GM23338 (cell line): ENCODE data around the gene MYO15B. TPM values are rescaled to one million over a fixed set of nuclear protein-coding genes. Genes with fewer than 3 reads are reported as not detected.

Source experiments
- ATAC-seq: fragments of 200-7000 bp; cut with Tn5 transposase; 3 replicates; pipeline ENCODE4 v1.9.1; 2020
- DNase-seq: peaks from one replicate; pipeline ENCODE4 v3.0.0-alpha.2; 2015; ENCODE audit warnings: low spot score
- H2AFZ ChIP-seq: fragments of 200-600 bp; sonication (generic); 2 replicates; pipeline ENCODE4 v1.8.0; 2016; ENCODE audit warnings: antibody characterized with exemption, mild to moderate bottlenecking, moderate library complexity
- H3F3A ChIP-seq: fragments of 200-600 bp; sonication (generic); replicated peaks from 2 replicates; pipeline ENCODE4 v1.8.0; 2017; ENCODE audit warnings: antibody characterized with exemption, mixed run types, low read depth
- H3K27ac ChIP-seq: fragments of 200-600 bp; sonication (generic); 2 replicates; pipeline ENCODE4 v1.6.1; 2016; ENCODE audit warnings: low read depth
- H3K27me3 ChIP-seq: fragments of 200-600 bp; sonication (generic); 2 replicates; pipeline ENCODE4 v1.8.0; 2016; ENCODE audit warnings: mild to moderate bottlenecking, mixed run types, moderate library complexity; ENCODE audit not compliant: insufficient read depth
- H3K36me3 ChIP-seq: fragments of 200-600 bp; sonication (generic); 2 replicates; pipeline ENCODE4 v1.8.0; 2016; ENCODE audit warnings: mild to moderate bottlenecking; ENCODE audit not compliant: insufficient read depth
- H3K4me1 ChIP-seq: fragments of 200-600 bp; sonication (generic); 2 replicates; pipeline ENCODE4 v1.8.0; 2016; ENCODE audit warnings: mild to moderate bottlenecking, moderate library complexity; ENCODE audit not compliant: insufficient read depth
- H3K4me2 ChIP-seq: fragments of 200-600 bp; sonication (generic); 2 replicates; pipeline ENCODE4 v1.7.1; 2017; ENCODE audit warnings: mixed run types
- H3K4me3 ChIP-seq: fragments of 200-600 bp; sonication (generic); 2 replicates; pipeline ENCODE4 v1.6.1; 2016; ENCODE audit warnings: mixed run types
- H3K79me2 ChIP-seq: fragments of 200-600 bp; sonication (generic); replicated peaks from 2 replicates; pipeline ENCODE4 v1.8.0; 2017; ENCODE audit warnings: mild to moderate bottlenecking; ENCODE audit not compliant: insufficient read depth
- H3K9me2 ChIP-seq: fragments of 200-600 bp; sonication (generic); 2 replicates; pipeline ENCODE4 v1.8.0; 2017; ENCODE audit not compliant: insufficient read depth
- H4K20me1 ChIP-seq: fragments of 200-600 bp; sonication (generic); replicated peaks from 2 replicates; pipeline ENCODE4 v1.8.0; 2017; ENCODE audit warnings: mild to moderate bottlenecking; ENCODE audit not compliant: insufficient read depth
- H3K27ac Mint-ChIP-seq: 2 replicates; pipeline ENCODE4 v1.8.0; 2020; ENCODE audit warnings: inconsistent platforms, mild to moderate bottlenecking, moderate library complexity, mixed read lengths
- H3K27me3 Mint-ChIP-seq: 3 replicates; pipeline ENCODE4 v1.8.0; 2022; ENCODE audit warnings: low read depth, mild to moderate bottlenecking, moderate library complexity, mixed read lengths, inconsistent platforms; ENCODE audit not compliant: insufficient read depth, poor library complexity
- H3K36me3 Mint-ChIP-seq: 3 replicates; pipeline ENCODE4 v1.8.0; 2021; ENCODE audit warnings: low read depth, mild to moderate bottlenecking, inconsistent platforms, moderate library complexity, mixed read lengths
- H3K4me1 Mint-ChIP-seq: 3 replicates; pipeline ENCODE4 v1.8.0; 2020; ENCODE audit warnings: mild to moderate bottlenecking, inconsistent platforms, mixed read lengths
- H3K4me3 Mint-ChIP-seq: 3 replicates; pipeline ENCODE4 v1.8.0; 2021; ENCODE audit warnings: moderate library complexity, mild to moderate bottlenecking, inconsistent platforms, mixed read lengths
- H3K9me3 Mint-ChIP-seq: 3 replicates; pipeline ENCODE4 v1.8.0; 2020; ENCODE audit warnings: moderate library complexity, mild to moderate bottlenecking, inconsistent platforms, mixed read lengths
- CREB1 ChIP-seq: fragments of 250-450 bp; sonication (Bioruptor Pico); IDR thresholded peaks from 2 replicates; pipeline ENCODE4 v1.5.0; 2020; ENCODE audit warnings: low read depth, mild to moderate bottlenecking, moderate library complexity
- CTCF ChIP-seq, 2 experiments: fragments of 200-600 bp in 1 of 2; sonication (generic) in 1 of 2; conservative IDR thresholded peaks; 2 replicates each; pipeline versions ENCODE4 v1.5.1 to v1.6.1; 2016 to 2017; ENCODE audit warnings: antibody characterized with exemption in 2 of 2, low read depth in 2 of 2, mild to moderate bottlenecking in 2 of 2, moderate library complexity in 1 of 2
- EZH2 ChIP-seq: fragments of 200-600 bp; sonication (generic); IDR thresholded peaks from one replicate; pipeline ENCODE4 v1.8.0; 2017; ENCODE audit warnings: antibody characterized with exemption, mild to moderate bottlenecking, low read depth; ENCODE audit not compliant: unreplicated experiment
- EZH2phosphoT487 ChIP-seq: fragments of 200-600 bp; sonication (generic); IDR thresholded peaks from one replicate; pipeline ENCODE4 v1.8.1; 2018; ENCODE audit warnings: antibody characterized with exemption; ENCODE audit not compliant: unreplicated experiment
- JUNB ChIP-seq: IDR thresholded peaks from one replicate; pipeline ENCODE4 v1.6.1; 2016; ENCODE audit warnings: antibody characterized with exemption; ENCODE audit not compliant: unreplicated experiment
- NANOG ChIP-seq: IDR thresholded peaks from 2 replicates; pipeline ENCODE4 v1.6.1; 2016; ENCODE audit warnings: antibody characterized with exemption, borderline replicate concordance
- POLR2AphosphoS5 ChIP-seq: IDR thresholded peaks from 2 replicates; pipeline ENCODE4 v1.6.1; 2016; ENCODE audit warnings: antibody characterized with exemption, low read depth
- REST ChIP-seq: IDR thresholded peaks from one replicate; pipeline ENCODE4 v1.6.1; 2018; ENCODE audit warnings: antibody characterized with exemption; ENCODE audit not compliant: unreplicated experiment
- STAT1 ChIP-seq: IDR thresholded peaks from one replicate; pipeline ENCODE4 v1.6.1; 2016; ENCODE audit warnings: antibody characterized with exemption; ENCODE audit not compliant: unreplicated experiment
- ZNF114 ChIP-seq: fragments of 250-450 bp; sonication (Bioruptor Pico); IDR thresholded peaks from 2 replicates; pipeline ENCODE4 v1.5.0; 2020; ENCODE audit warnings: mild to moderate bottlenecking, moderate library complexity
- ZNF331 ChIP-seq: fragments of 250-450 bp; sonication (Bioruptor Pico); IDR thresholded peaks from 2 replicates; pipeline ENCODE4 v1.5.0; 2020; ENCODE audit warnings: low read depth, mild to moderate bottlenecking, moderate library complexity
- polyA plus RNA-seq: library from polyadenylated mRNA; unstranded; fragments of >200 nt; fragmentation: Nextera tagmentation; extraction: Ambion mirVana; gene quantifications from 2 replicates; pipeline ENCODE4 v1.2.1, GENCODE V29; 2016
- total RNA-seq: library from RNA; depleted of rRNA; stranded (reverse); fragments of >200 nt; shearing (Covaris generic); gene quantifications from 2 replicates; pipeline ENCODE4 v1.2.3, GENCODE V29; 2014
- TF ChIP-seq, protein P1 (sequence below): IDR thresholded peaks from 2 replicates; pipeline ENCODE4 v1.6.1; 2016; ENCODE audit warnings: antibody characterized with exemption
- TF ChIP-seq, protein P2 (sequence below): fragments of 250-450 bp; sonication (Bioruptor Pico); IDR thresholded peaks from 2 replicates; pipeline ENCODE4 v1.5.0; 2020; ENCODE audit warnings: mild to moderate bottlenecking, moderate library complexity

MYO15B gene
- total and polyA plus RNA-seq, 2 experiments from 2014 or later = 6.6 to 12.4 TPM

DNA sequence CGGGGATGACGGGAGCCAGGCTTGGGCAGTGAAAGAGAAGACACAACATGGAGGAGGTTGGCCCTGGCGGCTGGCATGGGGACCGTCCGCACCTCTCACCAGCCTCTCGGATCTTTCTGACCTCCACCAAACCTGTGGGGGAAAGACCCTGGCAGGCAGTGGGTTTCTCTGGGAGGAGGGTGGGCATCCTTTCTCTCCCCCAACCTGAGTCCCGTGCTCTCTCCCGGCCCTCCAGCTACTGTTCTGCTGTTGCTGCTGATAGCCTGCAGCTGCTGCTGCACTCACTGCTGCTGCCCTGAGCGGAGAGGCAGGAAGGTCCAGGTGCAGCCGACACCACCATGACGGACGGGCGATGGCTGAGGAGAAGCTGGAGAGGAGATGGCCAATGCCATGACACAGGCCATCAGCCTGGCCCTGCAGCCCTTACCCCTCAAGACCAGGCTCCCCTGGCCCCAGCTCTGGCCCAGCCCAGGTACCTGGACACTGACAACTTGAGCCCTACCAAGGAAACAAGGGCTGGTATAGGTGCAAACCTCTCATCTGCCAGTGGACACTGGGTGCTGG lies 53.0 kb downstream of the MYO15B start:
- H3K27me3 ChIP-seq = no peaks in the 10 kb centered on the region
- peaks cover 21% of the 10 kb centered on the region for H3K4me1 Mint-ChIP-seq
- no peaks in the 10 kb centered on the region; the same call in 2 of the 3 replicates for H3K36me3 Mint-ChIP-seq
- H3K36me3 ChIP-seq = no peaks in the 10 kb centered on the region; the same call in 1 of the 2 replicates
- H3K9me2 ChIP-seq = 0 out of 2 replicates have a peak, but pooled peaks cover 3% of the 10 kb centered on the region
- no peak overlapping the region for H2AFZ ChIP-seq
- no peaks in the 10 kb centered on the region for H3F3A ChIP-seq
- no peak overlapping the region for H3K4me2 ChIP-seq
- no peak overlapping the region for H3K4me3 ChIP-seq
- no peaks in the 10 kb centered on the region for H3K9me3 Mint-ChIP-seq
- H3K4me1 ChIP-seq = peaks cover 16% of the 10 kb centered on the region
- peaks cover 10% of the 10 kb centered on the region for H3K27me3 Mint-ChIP-seq
- H4K20me1 ChIP-seq = no peaks in the 10 kb centered on the region; the same call in 1 of the 2 replicates
- TF ChIP-seq CREB1 = no peak
- TF ChIP-seq, protein P1, sequence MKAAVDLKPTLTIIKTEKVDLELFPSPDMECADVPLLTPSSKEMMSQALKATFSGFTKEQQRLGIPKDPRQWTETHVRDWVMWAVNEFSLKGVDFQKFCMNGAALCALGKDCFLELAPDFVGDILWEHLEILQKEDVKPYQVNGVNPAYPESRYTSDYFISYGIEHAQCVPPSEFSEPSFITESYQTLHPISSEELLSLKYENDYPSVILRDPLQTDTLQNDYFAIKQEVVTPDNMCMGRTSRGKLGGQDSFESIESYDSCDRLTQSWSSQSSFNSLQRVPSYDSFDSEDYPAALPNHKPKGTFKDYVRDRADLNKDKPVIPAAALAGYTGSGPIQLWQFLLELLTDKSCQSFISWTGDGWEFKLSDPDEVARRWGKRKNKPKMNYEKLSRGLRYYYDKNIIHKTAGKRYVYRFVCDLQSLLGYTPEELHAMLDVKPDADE = no peak
- no peak for TF ChIP-seq STAT1
- TF ChIP-seq EZH2 = no peak
- TF ChIP-seq CTCF (conservative IDR thresholded peaks at IDR 0.05; ENCODE audit: low read depth in 2 of 2) = no peak
- TF ChIP-seq JUNB = no peak
- TF ChIP-seq ZNF331 (CRISPR knock-in tag) = no peak
- TF ChIP-seq POLR2AphosphoS5 = no peak
- no peak for TF ChIP-seq REST
- TF ChIP-seq, protein P2, sequence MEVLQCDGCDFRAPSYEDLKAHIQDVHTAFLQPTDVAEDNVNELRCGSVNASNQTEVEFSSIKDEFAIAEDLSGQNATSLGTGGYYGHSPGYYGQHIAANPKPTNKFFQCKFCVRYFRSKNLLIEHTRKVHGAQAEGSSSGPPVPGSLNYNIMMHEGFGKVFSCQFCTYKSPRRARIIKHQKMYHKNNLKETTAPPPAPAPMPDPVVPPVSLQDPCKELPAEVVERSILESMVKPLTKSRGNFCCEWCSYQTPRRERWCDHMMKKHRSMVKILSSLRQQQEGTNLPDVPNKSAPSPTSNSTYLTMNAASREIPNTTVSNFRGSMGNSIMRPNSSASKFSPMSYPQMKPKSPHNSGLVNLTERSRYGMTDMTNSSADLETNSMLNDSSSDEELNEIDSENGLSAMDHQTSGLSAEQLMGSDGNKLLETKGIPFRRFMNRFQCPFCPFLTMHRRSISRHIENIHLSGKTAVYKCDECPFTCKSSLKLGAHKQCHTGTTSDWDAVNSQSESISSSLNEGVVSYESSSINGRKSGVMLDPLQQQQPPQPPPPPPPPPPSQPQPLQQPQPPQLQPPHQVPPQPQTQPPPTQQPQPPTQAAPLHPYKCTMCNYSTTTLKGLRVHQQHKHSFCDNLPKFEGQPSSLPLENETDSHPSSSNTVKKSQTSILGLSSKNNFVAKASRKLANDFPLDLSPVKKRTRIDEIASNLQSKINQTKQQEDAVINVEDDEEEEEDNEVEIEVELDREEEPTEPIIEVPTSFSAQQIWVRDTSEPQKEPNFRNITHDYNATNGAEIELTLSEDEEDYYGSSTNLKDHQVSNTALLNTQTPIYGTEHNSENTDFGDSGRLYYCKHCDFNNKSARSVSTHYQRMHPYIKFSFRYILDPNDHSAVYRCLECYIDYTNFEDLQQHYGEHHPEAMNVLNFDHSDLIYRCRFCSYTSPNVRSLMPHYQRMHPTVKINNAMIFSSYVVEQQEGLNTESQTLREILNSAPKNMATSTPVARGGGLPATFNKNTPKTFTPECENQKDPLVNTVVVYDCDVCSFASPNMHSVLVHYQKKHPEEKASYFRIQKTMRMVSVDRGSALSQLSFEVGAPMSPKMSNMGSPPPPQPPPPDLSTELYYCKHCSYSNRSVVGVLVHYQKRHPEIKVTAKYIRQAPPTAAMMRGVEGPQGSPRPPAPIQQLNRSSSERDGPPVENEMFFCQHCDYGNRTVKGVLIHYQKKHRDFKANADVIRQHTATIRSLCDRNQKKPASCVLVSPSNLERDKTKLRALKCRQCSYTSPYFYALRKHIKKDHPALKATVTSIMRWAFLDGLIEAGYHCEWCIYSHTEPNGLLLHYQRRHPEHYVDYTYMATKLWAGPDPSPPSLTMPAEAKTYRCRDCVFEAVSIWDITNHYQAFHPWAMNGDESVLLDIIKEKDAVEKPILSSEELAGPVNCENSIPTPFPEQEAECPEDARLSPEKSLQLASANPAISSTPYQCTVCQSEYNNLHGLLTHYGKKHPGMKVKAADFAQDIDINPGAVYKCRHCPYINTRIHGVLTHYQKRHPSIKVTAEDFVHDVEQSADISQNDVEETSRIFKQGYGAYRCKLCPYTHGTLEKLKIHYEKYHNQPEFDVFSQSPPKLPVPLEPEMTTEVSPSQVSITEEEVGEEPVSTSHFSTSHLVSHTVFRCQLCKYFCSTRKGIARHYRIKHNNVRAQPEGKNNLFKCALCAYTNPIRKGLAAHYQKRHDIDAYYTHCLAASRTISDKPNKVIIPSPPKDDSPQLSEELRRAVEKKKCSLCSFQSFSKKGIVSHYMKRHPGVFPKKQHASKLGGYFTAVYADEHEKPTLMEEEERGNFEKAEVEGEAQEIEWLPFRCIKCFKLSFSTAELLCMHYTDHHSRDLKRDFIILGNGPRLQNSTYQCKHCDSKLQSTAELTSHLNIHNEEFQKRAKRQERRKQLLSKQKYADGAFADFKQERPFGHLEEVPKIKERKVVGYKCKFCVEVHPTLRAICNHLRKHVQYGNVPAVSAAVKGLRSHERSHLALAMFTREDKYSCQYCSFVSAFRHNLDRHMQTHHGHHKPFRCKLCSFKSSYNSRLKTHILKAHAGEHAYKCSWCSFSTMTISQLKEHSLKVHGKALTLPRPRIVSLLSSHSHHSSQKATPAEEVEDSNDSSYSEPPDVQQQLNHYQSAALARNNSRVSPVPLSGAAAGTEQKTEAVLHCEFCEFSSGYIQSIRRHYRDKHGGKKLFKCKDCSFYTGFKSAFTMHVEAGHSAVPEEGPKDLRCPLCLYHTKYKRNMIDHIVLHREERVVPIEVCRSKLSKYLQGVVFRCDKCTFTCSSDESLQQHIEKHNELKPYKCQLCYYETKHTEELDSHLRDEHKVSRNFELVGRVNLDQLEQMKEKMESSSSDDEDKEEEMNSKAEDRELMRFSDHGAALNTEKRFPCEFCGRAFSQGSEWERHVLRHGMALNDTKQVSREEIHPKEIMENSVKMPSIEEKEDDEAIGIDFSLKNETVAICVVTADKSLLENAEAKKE = no peak
- TF ChIP-seq ZNF114 (CRISPR knock-in tag) = no peak
- no peak for TF ChIP-seq EZH2phosphoT487
- TF ChIP-seq NANOG = no peak
- H3K27ac ChIP-seq = no peak overlapping the region
- no peak overlapping the region for H3K27ac Mint-ChIP-seq
- ATAC-seq = no peak
- no peak overlapping the region for H3K4me3 Mint-ChIP-seq
- no peak for DNase-seq
- no peaks in the 10 kb centered on the region for H3K79me2 ChIP-seq
